ENCODE data around the gene FLT1. TPM values are rescaled to one million over a fixed set of nuclear protein-coding genes. Genes with fewer than 3 reads are reported as not detected.

FLT1 gene
- total RNA-seq, 1 experiment from 2014 or later: not detected

GRCh38 chr13:28353679-28354078, 141.2 kb downstream of the FLT1 start:
- Mint-ChIP-seq H3K4me3 (ENCODE audit: low read depth, unreplicated experiment) (no peak overlapping the region), H3K4me1 (ENCODE audit: low read depth, unreplicated experiment) (no peaks in the 10 kb centered on the region), H3K27me3 (ENCODE audit: unreplicated experiment) (peaks cover 16% of the 10 kb centered on the region), H3K36me3 (ENCODE audit: insufficient read depth, unreplicated experiment) (no peaks in the 10 kb centered on the region), H3K9me3 (ENCODE audit: low read depth, unreplicated experiment) (no peaks in the 10 kb centered on the region), H3K27ac (ENCODE audit: unreplicated experiment) (no peak overlapping the region)
- DNase-seq: no peak
- BruUV-seq (replicated peaks): no TSS peak
- TF ChIP-seq CTCF (IDR thresholded peaks at IDR 0.05; ENCODE audit: unreplicated experiment): no peak
- CTCF ChIA-PET: no interaction called here
- intact Hi-C loops (cut with micrococcal nuclease; ENCODE audit: unreplicated experiment): no loop called here

- H3K36me3 Mint-ChIP-seq (ENCODE audit: insufficient read depth, unreplicated experiment): no peaks in the 10 kb centered on the region
- no peaks in the 10 kb centered on the region for H3K4me1 Mint-ChIP-seq (ENCODE audit: low read depth, unreplicated experiment)
- peaks cover 16% of the 10 kb centered on the region for H3K27me3 Mint-ChIP-seq (ENCODE audit: unreplicated experiment)
- no peak overlapping the region for H3K27ac Mint-ChIP-seq (ENCODE audit: unreplicated experiment)
- intact Hi-C loops (cut with micrococcal nuclease; ENCODE audit: unreplicated experiment): no loop called here
- DNase-seq: no peak
- no peak for TF ChIP-seq CTCF (IDR thresholded peaks at IDR 0.05; ENCODE audit: unreplicated experiment)
- BruUV-seq (replicated peaks): no TSS peak
- CTCF ChIA-PET: no interaction called here
- H3K9me3 Mint-ChIP-seq (ENCODE audit: low read depth, unreplicated experiment): no peaks in the 10 kb centered on the region
- no peak overlapping the region for H3K4me3 Mint-ChIP-seq (ENCODE audit: low read depth, unreplicated experiment)
These were observed 144.8 kb downstream of the FLT1 start for GRCh38 chr13:28349907-28350654.

- no peak for TF ChIP-seq CTCF (IDR thresholded peaks at IDR 0.05; ENCODE audit: unreplicated experiment)
- Mint-ChIP-seq H3K27ac (ENCODE audit: unreplicated experiment) (no peak overlapping the region), H3K9me3 (ENCODE audit: low read depth, unreplicated experiment) (no peaks in the 10 kb centered on the region), H3K4me3 (ENCODE audit: low read depth, unreplicated experiment) (no peak overlapping the region), H3K36me3 (ENCODE audit: insufficient read depth, unreplicated experiment) (no peaks in the 10 kb centered on the region), H3K4me1 (ENCODE audit: low read depth, unreplicated experiment) (no peaks in the 10 kb centered on the region), H3K27me3 (ENCODE audit: unreplicated experiment) (peaks cover 16% of the 10 kb centered on the region)
- DNase-seq: no peak
- CTCF ChIA-PET: interaction anchor here (0.6 to 0.7 kb wide), 2 partner anchors 305 to 1827 kb away, joined by 3 to 8 read pairs; no protein-coding TSS in a partner anchor
- intact Hi-C loops (cut with micrococcal nuclease; ENCODE audit: unreplicated experiment): no loop called here
- no TSS peak for BruUV-seq (replicated peaks)
These were observed 145.6 kb downstream of the FLT1 start for GRCh38 chr13:28349371-28349770.

- Mint-ChIP-seq H3K36me3 (ENCODE audit: insufficient read depth, unreplicated experiment) (no peaks in the 10 kb centered on the region), H3K9me3 (ENCODE audit: low read depth, unreplicated experiment) (no peaks in the 10 kb centered on the region), H3K27me3 (ENCODE audit: unreplicated experiment) (peaks cover 16% of the 10 kb centered on the region), H3K4me1 (ENCODE audit: low read depth, unreplicated experiment) (no peaks in the 10 kb centered on the region), H3K4me3 (ENCODE audit: low read depth, unreplicated experiment) (no peak overlapping the region), H3K27ac (ENCODE audit: unreplicated experiment) (no peak overlapping the region)
- DNase-seq: no peak
- BruUV-seq (replicated peaks): no TSS peak
- CTCF ChIA-PET: no interaction called here
- intact Hi-C loops (cut with micrococcal nuclease; ENCODE audit: unreplicated experiment): no loop called here
- no peak for TF ChIP-seq CTCF (IDR thresholded peaks at IDR 0.05; ENCODE audit: unreplicated experiment)
These were observed 147.2 kb downstream of the FLT1 start for GRCh38 chr13:28347456-28348371.

All from Calu3 (cell line).